HTR-8/SVneo (cell line): ENCODE results near the gene DCTN3.
A peak's percentile ranks its signal among the peaks of the same experiment; 100 is the strongest.

ENCODE experiments used
- DNase-seq: peaks from one replicate; pipeline ENCODE4 v3.0.0; 2011; ENCODE audit warnings: low spot score, mixed read lengths; ENCODE audit not compliant: insufficient read length
- FAIRE-seq: peaks from 2 replicates; lab custom pipeline; 2011; peaks lifted over from hg19 to GRCh38; lab: Jason Lieb, UNC

The DCTN3 gene

DNA sequence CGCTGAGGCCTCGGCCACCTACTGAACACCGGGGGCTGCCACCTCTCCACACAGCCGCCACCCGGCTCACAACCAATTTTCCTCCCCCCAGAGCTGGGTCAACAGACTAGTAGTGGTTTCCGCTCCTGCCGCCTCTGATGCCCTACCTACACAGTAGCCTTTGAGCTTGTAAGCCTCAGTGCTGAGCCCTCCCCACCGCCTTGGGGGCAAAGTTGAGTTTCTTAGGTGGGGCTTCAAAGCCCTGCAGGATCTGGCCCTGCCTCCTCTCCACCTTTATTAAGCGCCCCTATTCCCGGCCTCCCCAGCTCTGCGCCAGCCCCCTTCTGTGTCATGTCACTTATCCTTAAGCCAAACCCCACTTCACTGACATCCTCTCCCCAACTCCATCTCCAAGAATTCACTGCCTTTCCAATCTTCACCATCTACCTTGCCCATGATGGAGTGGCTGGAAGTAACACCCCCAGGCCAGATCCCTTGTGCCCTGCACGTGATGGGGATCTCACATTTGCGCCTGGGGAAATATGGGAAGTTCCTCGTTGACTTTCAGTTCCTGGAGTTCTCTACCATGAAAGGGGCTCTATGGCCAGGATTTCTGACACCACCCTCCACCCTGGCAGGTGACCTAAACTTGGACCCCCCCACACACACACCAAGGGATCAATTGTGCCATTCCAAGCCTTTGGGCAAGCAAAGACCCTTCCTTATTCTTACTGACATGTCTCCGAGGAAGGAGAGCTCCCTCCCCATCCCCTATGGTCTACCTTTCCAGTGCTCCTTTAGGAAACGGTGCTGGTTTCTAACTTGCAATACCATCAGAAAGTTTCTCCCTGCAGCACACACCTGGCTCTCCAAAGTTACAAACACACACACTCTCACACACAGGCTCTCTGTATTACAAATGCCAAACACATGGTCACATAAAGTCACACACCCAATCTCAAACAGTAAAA lies 28.1 kb downstream of the DCTN3 start:
- no peak for FAIRE-seq
- DNase-seq, result no peak

- FAIRE-seq, result no peak
- DNase-seq, result peak; percentile 72
Measured at GRCh38 chr9:34591248-34591916, 28.9 kb downstream of the DCTN3 start.

- FAIRE-seq (no peak), DNase-seq (no peak)
Measured at GRCh38 chr9:34590381-34591247, 29.7 kb downstream of the DCTN3 start.

GRCh38 chr9:34589636-34590380 lies 30.5 kb downstream of the DCTN3 start, which contains the start of gene CNTFR:
CNTFR (minus strand) TSS chr9:34589724; CDS start chr9:34568981, 20,743 bp downstream.
- DNase-seq, result no peak
- no peak for FAIRE-seq

DNA sequence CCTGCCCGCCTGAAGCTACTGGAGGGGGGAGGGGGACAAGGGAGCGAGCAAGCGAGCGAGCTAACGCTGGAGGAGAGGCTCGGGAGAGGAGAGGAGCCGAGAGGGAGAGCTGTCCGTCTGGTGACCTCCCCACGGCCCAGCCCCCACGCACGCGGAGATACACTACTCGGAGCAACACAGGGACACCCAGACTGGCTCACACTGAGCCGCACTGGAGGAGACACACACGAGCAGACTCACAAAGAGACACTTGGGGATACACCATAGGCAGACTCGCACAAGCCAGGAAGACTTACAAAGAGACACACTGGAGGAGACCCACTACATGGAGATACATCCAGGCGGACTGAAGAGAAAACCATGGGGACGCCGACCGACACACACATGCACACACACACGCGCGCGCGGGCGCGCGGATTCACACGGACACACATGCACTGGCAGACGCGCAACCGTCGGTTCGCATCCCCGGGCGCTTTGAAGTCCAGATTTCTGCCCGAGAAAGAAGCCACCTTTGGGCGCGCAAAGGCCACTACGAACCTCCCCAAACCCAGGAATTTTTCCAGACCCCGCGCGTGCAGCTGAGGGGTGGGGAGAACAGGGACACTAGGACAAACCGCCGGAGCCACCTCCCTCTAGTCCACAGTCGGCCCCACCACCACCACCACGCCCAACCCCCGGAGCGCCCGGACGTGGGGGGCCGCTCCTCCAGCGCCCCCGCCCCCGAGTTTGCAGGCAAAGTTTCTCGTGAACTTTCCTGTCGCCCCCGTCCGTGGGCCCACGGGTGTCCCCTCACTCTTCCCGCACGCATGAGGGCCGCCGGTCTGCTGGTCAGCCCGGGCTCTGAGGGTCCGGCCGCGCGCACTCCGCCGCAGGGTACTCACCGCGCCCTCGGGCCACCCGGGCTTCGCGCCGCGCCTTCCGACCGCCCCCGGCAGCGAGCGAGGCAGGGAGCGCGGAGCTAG lies 31.3 kb downstream of the DCTN3 start:
- FAIRE-seq (no peak), DNase-seq (no peak)

GRCh38 chr9:34587271-34587670 lies 33.0 kb downstream of the DCTN3 start:
- no peak for FAIRE-seq
- DNase-seq, result no peak

DNA sequence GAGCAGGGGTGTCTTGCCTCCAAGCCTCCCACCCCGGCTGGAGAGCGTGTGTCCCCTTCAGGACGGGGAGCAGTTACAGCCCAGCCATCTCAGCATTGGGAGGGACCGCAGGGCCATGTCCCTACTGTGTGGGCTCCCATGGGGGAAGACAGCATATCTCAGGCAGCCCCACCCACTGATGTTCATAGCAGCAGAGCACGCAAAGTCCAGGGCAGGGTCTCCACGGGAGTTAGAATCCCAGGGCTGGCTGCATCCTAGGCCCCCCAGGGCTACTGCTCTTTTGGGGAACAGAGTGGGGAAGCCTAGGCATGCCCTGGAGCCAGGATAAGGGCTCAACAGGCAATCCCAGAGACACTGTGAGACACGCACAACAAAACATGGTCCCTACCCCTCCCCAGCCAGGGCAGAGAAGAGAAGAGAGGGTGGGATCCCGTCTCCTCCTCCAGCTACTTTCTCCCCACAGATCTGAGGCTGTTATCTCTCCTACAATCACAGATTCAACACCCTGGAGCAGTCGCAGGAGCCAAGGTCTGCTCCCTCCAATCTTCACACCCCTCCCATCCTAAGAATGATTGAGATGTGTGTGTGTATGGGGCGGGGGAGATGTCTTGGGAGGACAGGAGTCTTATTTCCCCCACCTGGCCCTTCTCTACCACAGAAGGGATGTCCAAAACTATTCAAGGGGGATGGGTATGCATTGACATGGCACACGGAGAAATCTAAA lies 34.2 kb downstream of the DCTN3 start:
- FAIRE-seq, result no peak
- DNase-seq, result no peak

DNA sequence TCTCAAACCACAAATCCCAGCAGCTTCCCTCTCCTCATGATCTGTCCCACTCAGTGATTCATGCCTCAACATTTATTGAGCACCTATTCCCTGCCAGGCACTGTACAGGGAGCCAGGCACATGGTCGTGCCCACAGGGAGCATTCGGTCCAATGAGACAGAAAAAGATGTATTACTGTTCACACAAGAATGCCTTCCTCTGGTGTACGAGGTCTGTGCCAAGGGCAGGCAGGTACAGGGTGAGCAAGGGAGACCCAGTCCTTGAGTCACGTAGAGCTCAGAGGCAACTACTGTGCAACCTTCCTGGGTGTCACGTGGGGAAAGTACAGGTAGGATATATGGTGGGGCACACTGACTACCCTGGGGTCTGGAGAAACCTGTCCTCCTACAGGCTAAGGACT lies 35.3 kb downstream of the DCTN3 start:
- DNase-seq (no peak), FAIRE-seq (no peak)

DNA sequence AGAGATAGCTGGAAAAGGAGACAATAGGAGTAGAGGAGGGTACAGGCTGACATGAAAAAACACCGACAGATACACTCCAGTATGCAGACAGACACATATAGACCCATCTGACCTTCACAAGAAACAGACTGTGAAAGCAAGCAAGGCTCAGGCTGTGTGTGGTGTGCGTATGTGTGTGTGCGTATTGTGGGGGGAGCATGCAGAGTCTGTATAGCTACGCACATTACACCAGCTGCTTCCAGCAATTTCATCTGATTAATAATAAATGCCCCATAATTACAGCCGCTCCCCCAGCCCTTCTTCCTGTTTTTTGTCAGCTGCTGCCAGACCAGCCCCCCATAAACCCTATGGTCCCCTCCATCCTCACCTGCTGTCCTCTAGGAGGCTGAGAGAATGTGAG lies 37.5 kb downstream of the DCTN3 start:
- no peak for FAIRE-seq
- DNase-seq, result no peak

GRCh38 chr9:34581318-34581717 lies 39.0 kb downstream of the DCTN3 start:
- DNase-seq (no peak), FAIRE-seq (no peak)

GRCh38 chr9:34580358-34580757 lies 39.9 kb downstream of the DCTN3 start:
- FAIRE-seq, result no peak
- DNase-seq, result no peak

DNA sequence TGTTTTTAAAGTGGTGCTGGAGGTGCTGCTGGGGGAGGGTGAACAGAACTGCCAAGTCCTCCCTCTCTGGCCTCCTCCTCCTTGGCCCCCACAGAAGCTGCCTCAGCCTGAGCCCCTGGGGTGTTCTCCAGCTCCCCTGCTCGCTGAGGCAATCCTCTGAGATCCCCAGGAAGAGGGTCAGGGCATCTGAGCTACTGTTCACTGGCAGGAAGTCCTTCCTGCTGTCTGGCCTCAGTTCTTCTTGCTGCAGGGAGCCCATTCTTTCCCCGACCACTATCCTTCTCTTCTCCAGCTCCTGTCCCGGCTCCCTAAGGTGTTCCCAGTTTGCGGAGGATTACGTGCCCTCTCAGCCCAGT lies 40.5 kb downstream of the DCTN3 start:
- FAIRE-seq (no peak), DNase-seq (no peak)

GRCh38 chr9:34579104-34579807 lies 41.0 kb downstream of the DCTN3 start:
- DNase-seq (no peak), FAIRE-seq (no peak)

- no peak for DNase-seq
- FAIRE-seq, result peak; percentile 44
Measured at GRCh38 chr9:34578241-34579103, 41.8 kb downstream of the DCTN3 start.

DNA sequence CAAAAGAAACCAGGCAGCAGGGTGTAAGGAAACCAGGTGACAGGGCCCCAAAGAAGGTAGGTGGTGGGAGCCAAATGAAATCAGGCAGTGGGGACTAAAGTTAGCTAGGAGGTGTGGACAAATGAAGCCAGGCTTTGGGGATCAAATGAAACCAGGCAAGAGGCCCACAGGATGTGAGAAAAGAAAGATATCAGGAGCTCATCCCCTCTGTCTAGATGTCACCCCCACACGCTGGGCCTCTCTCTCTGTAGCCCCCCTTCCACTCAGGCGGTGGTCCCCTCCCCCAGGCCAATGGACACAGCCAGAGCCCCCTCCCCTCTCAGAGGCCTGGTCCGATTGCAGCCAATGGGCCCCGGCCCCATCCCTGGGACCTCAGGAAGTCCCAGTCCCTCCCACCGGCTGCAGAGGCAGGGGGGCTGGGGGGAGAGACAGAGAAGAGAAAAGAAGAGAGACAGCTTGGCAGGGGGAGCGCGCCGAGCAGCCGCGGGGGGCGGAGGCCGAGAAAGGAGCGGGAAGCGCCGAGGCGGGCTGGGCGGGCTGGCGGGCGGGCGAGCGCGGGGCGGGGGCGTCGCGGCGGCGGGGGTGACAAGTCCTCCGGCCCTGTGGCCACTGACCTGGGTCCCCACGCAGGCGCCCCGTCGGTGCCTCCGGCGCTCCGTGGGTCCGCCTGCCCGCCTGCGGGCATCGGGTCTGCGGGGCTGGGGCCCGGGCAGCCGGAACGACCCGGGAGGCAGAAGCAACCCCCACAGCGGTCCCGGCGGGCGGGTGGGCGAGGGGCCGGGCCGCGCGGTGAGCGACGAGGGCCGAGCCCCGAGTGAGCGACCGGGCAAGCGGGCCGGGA lies 42.7 kb downstream of the DCTN3 start:
- DNase-seq, result no peak
- FAIRE-seq, result no peak
